ENCODE results near the gene FAM120A.

Gene FAM120A

DNA sequence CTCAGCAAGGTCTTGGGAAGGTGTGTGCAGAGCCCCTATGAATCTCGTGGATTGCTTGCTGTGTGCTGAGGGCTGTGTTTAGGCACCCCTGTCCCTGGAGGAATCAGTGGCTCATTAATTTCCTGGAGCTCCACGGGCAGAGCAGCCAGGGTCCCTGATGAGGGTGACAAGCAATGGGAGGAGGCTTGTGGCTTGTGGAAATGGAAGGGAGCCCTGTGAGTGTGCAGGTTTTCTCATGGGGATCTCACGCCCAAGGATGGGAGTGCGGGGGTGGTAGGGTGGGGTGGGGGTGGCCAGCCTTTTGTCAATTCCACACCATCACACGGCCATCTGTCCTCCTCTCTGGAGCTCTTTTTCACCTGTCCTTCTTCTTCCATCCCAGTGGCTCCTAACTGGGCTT, 150.2 kb downstream of the FAM120A start:
- Histone ChIP-seq H3K36me3 (replicated peaks) (no peaks in the 10 kb centered on the region), H3K27ac (no peak overlapping the region), H3K27me3 (replicated peaks) (no peaks in the 10 kb centered on the region), H3K4me3 (ENCODE audit: low read depth, low read length) (no peak overlapping the region)
- DNase-seq: no peak
- TF ChIP-seq, protein P1, sequence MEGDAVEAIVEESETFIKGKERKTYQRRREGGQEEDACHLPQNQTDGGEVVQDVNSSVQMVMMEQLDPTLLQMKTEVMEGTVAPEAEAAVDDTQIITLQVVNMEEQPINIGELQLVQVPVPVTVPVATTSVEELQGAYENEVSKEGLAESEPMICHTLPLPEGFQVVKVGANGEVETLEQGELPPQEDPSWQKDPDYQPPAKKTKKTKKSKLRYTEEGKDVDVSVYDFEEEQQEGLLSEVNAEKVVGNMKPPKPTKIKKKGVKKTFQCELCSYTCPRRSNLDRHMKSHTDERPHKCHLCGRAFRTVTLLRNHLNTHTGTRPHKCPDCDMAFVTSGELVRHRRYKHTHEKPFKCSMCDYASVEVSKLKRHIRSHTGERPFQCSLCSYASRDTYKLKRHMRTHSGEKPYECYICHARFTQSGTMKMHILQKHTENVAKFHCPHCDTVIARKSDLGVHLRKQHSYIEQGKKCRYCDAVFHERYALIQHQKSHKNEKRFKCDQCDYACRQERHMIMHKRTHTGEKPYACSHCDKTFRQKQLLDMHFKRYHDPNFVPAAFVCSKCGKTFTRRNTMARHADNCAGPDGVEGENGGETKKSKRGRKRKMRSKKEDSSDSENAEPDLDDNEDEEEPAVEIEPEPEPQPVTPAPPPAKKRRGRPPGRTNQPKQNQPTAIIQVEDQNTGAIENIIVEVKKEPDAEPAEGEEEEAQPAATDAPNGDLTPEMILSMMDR (IDR thresholded peaks at IDR 0.05; ENCODE audit: low read depth, low read length, missing control alignments): no peak
- in situ Hi-C loops (cut with HindIII; ENCODE audit: low pct_ligation_motif_present, low sequenced_read_pairs): no loop called here

DNA sequence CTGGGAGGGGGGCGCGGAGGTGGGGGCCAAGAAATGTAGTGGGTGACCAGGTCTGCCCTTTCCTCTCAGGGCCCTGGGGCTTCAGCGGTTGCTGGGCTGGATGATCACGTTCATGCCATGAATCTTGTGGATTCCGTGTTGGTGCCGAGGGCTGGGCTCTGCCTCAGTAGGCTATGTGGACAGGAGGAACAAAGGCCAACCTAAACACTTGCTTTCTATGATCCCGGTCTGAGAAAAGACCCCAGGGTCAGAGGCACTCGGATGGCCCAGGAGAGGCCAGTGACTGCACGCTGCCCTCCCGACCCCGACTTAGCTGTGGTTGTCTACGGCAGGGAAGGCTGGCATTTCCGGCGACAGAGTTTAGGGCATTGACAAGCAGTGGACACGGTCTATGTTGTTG, 151.5 kb downstream of the FAM120A start:
- TF ChIP-seq, protein P1 (IDR thresholded peaks at IDR 0.05; ENCODE audit: low read depth, low read length, missing control alignments): no peak
- in situ Hi-C loops (cut with HindIII; ENCODE audit: low pct_ligation_motif_present, low sequenced_read_pairs): no loop called here
- Histone ChIP-seq H3K27ac (no peak overlapping the region), H3K4me3 (ENCODE audit: low read depth, low read length) (no peak overlapping the region), H3K27me3 (replicated peaks) (no peaks in the 10 kb centered on the region), H3K36me3 (replicated peaks) (no peaks in the 10 kb centered on the region)
- DNase-seq: no peak

DNA sequence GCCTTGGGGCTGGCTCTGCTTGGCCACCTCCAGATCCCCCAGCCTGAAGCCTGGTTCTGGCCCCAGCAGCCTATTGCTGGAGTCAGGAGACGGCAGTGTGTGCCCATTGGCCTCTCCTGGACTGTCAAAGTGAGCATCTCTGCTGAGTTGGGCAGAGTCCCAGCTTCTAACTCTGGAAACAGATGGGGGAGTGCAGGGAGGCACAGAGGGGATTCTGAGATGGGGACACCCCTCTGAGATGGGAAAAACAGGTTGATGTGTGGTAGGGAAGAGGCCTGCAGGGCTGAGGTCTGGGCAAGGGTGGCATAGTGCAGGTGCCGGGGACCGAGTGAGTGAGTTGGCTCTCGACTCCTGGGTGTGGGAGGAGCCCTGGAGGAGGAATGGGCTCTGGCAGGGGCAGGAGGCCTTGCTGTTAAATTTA, 152.4 kb downstream of the FAM120A start:
- H3K36me3 ChIP-seq (replicated peaks): no peaks in the 10 kb centered on the region
- TF ChIP-seq, protein P1 (IDR thresholded peaks at IDR 0.05; ENCODE audit: low read depth, low read length, missing control alignments): no peak
- no peak overlapping the region for H3K4me3 ChIP-seq (ENCODE audit: low read depth, low read length)
- H3K27me3 ChIP-seq (replicated peaks): no peaks in the 10 kb centered on the region
- no peak for DNase-seq
- in situ Hi-C loops (cut with HindIII; ENCODE audit: low pct_ligation_motif_present, low sequenced_read_pairs): no loop called here
- H3K27ac ChIP-seq: no peak overlapping the region

DNA sequence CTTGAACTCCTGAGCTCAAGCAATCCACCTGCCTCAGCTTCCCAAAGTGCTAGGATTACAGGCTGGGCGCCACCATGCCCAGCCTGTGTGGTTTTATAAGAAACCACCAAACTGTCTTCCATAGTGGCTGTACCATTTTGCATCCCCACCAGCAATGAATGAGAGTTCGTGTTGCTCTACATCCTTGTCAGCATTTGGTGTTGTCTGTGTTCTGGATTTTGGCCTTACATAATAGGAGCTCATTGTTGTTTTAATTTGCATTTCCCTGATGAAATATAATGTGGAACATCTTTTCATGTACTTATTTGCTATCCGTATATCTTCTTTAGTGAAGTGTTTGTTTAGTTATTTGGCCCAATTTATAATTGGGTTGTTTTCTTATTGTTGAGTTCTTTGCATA, 154.7 kb downstream of the FAM120A start:
- no peak overlapping the region for H3K27ac ChIP-seq
- no peaks in the 10 kb centered on the region for H3K27me3 ChIP-seq (replicated peaks)
- in situ Hi-C loops (cut with HindIII; ENCODE audit: low pct_ligation_motif_present, low sequenced_read_pairs): no loop called here
- no peak overlapping the region for H3K4me3 ChIP-seq (ENCODE audit: low read depth, low read length)
- no peaks in the 10 kb centered on the region for H3K36me3 ChIP-seq (replicated peaks)
- TF ChIP-seq, protein P1 (IDR thresholded peaks at IDR 0.05; ENCODE audit: low read depth, low read length, missing control alignments): no peak
- DNase-seq: no peak

DNA sequence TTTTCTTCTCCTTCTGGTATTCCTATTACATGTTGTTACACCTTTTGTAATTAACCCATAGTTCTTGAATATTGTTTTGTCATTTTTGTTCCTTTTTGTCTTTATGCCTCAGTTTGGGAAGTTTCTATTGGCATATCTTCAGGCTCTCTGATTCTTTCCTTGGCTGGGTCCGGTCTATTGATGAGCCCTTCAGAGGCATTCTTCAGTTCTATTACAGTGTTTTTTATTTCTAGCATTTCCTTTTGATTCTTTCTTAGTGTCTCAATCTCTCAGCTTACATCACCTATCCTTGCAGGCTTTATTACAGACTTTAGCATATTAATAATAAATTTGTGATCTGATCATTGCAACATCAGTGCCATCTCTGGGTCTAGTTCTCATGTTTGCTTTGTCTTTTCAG, 158.7 kb downstream of the FAM120A start:
- Histone ChIP-seq H3K4me3 (ENCODE audit: low read depth, low read length) (no peak overlapping the region), H3K27me3 (replicated peaks) (no peaks in the 10 kb centered on the region), H3K27ac (no peak overlapping the region), H3K36me3 (replicated peaks) (no peaks in the 10 kb centered on the region)
- TF ChIP-seq, protein P1 (IDR thresholded peaks at IDR 0.05; ENCODE audit: low read depth, low read length, missing control alignments): no peak
- in situ Hi-C loops (cut with HindIII; ENCODE audit: low pct_ligation_motif_present, low sequenced_read_pairs): no loop called here
- no peak for DNase-seq

DNA sequence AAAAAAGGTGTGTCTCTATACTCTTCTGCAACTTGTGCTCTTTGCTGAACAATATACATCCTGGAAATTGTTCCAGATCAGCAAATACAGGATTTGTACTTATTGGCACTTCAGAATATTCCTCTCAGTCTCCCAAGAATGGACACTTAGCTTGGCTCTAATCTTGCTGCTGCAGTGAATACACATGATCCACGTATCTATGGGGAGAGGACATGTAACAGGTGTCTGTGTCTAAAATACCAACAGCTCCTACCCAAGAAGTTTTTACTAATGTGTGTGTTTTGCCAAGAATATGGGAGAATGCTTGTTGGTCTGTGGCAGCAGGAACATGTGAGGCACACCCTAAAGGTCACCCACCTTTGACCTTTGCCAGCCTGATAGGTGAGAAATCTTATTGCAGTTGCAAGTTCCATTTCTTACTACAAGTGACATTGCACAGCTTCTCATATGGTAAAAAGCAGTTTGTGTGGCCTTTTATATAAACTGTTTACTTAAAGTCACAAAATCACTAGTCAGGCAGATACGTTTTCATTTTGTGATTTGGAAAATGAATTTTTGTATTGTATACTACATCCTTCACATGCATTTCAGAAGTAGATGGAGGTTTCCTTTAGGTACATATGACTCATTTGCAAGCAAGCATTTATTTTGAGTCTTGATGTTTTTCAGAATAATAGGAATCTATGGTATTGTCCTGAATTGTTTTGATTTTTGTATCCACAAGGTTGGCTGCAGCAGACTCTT, 160.7 kb downstream of the FAM120A start:
- Histone ChIP-seq H3K4me3 (ENCODE audit: low read depth, low read length) (no peak overlapping the region), H3K36me3 (replicated peaks) (no peaks in the 10 kb centered on the region), H3K27ac (no peak overlapping the region), H3K27me3 (replicated peaks) (no peaks in the 10 kb centered on the region)
- TF ChIP-seq, protein P1 (IDR thresholded peaks at IDR 0.05; ENCODE audit: low read depth, low read length, missing control alignments): no peak
- in situ Hi-C loops (cut with HindIII; ENCODE audit: low pct_ligation_motif_present, low sequenced_read_pairs): no loop called here
- no peak for DNase-seq

Data from brain microvascular endothelial cell (primary cell).